B cell (primary cell): ENCODE data around the gene PPP3R1. TPM values are rescaled to one million over a fixed set of nuclear protein-coding genes. Genes with fewer than 3 reads are reported as not detected.

Experiments used
- ATAC-seq: fragments of 200-7000 bp; cut with Tn5 transposase; one replicate; pipeline ENCODE4 v1.10.0; 2021; ENCODE audit warnings: low read depth, mild to moderate bottlenecking, moderate number of reproducible peaks, moderate library complexity
- CTCF ChIA-PET: fragments of 350-600 bp; sonication (Branson Sonifier 250); formaldehyde crosslinking; loops from one replicate; lab custom pipeline; 2021; ENCODE audit warnings: antibody characterized with exemption, inconsistent platforms; lab: Charles Lee
- POLR2A ChIA-PET: fragments of 350-600 bp; sonication (Branson Sonifier 250); formaldehyde crosslinking; loops from one replicate; lab custom pipeline; 2021; ENCODE audit warnings: antibody characterized with exemption; lab: Charles Lee
- DNase-seq: peaks from one replicate; pipeline ENCODE4 v3.0.0; 2013
- H2AFZ ChIP-seq: 2 replicates; pipeline ENCODE4 v1.6.1; 2012; ENCODE audit warnings: mild to moderate bottlenecking, low read depth, low read length; ENCODE audit not compliant: insufficient read depth, poor library complexity, severe bottlenecking
- H3K27ac ChIP-seq, 2 donors: 1 replicate in 1 of 2; 2 replicates in 1 of 2; pipeline ENCODE4 v1.5.1; 2012 to 2013; ENCODE audit warnings: low read length in 2 of 2, mild to moderate bottlenecking in 2 of 2, moderate library complexity in 1 of 2
- H3K27me3 ChIP-seq, 4 experiments: fragments of 200-600 bp in 1 of 4; sonication (generic) in 1 of 4; replicated peaks in 1 of 4; 1 replicate in 2 of 4; 2 replicates in 2 of 4; pipeline versions ENCODE4 v1.6.1 to v1.7.0; 2013 to 2016; ENCODE audit warnings: low read length in 3 of 4, mild to moderate bottlenecking in 2 of 4, mixed read lengths in 1 of 4, moderate library complexity in 1 of 4; ENCODE audit not compliant: insufficient read depth in 4 of 4, control insufficient read depth in 3 of 4; ENCODE audit errors: control extremely low read depth in 1 of 4
- H3K36me3 ChIP-seq, 2 experiments: replicated peaks in 1 of 2; 1 replicate in 1 of 2; 2 replicates in 1 of 2; pipeline versions ENCODE4 v1.6.1 to v1.7.1; 2013; ENCODE audit warnings: low read length in 1 of 2; ENCODE audit not compliant: insufficient read depth in 2 of 2, control insufficient read depth in 1 of 2; ENCODE audit errors: control extremely low read depth in 1 of 2, extremely low read depth in 1 of 2
- H3K4me1 ChIP-seq, 2 donors: fragments of 200-600 bp in 1 of 2; sonication (generic) in 1 of 2; 1 replicate in 1 of 2; 2 replicates in 1 of 2; pipeline versions ENCODE4 v1.5.1 to v1.6.1; 2013 to 2017; ENCODE audit warnings: low read length in 2 of 2; ENCODE audit not compliant: control insufficient read depth in 2 of 2, insufficient read depth in 2 of 2
- H3K4me2 ChIP-seq: replicated peaks from 2 replicates; pipeline ENCODE3; 2012; ENCODE audit warnings: mild to moderate bottlenecking, low read depth, low read length; ENCODE audit not compliant: poor library complexity, severe bottlenecking
- H3K4me3 ChIP-seq, 5 experiments: fragments of 200-600 bp in 1 of 5; sonication (generic) in 1 of 5; 1 replicate in 3 of 5; 2 replicates in 2 of 5; pipeline versions ENCODE4 v1.5.1 to v1.7.0; 2011 to 2016; ENCODE audit warnings: low read length in 4 of 5, mild to moderate bottlenecking in 4 of 5, low read depth in 2 of 5, control low read depth in 1 of 5, moderate library complexity in 1 of 5; ENCODE audit not compliant: insufficient read depth in 1 of 5; ENCODE audit errors: control extremely low read depth in 1 of 5, extremely low read depth in 1 of 5
- H3K79me2 ChIP-seq: fragments of 200-600 bp; sonication (generic); one replicate; pipeline ENCODE4 v1.6.0; 2016; ENCODE audit warnings: low read length; ENCODE audit not compliant: control insufficient read depth, insufficient read depth
- H3K9ac ChIP-seq: fragments of 200-600 bp; sonication (generic); 2 replicates; pipeline ENCODE4 v1.6.1; 2017; ENCODE audit warnings: mild to moderate bottlenecking, low read length, moderate library complexity
- H3K9me3 ChIP-seq, 3 donors: one replicate each; pipeline versions ENCODE4 v1.6.1 to v1.7.1; 2013; ENCODE audit warnings: low read length in 2 of 3; ENCODE audit not compliant: control insufficient read depth in 2 of 3, insufficient read depth in 1 of 3; ENCODE audit errors: control extremely low read depth in 1 of 3
- H4K20me1 ChIP-seq: 2 replicates; pipeline ENCODE4 v1.6.0; 2012; ENCODE audit warnings: mild to moderate bottlenecking, low read length; ENCODE audit not compliant: insufficient read depth, control insufficient read depth, poor library complexity, severe bottlenecking
- H3K27ac Mint-ChIP-seq: one replicate; pipeline ENCODE4 v1.8.0; 2021; ENCODE audit warnings: mixed read lengths
- H3K27me3 Mint-ChIP-seq: one replicate; pipeline ENCODE4 v1.8.0; 2021; ENCODE audit warnings: mixed read lengths
- H3K4me1 Mint-ChIP-seq: one replicate; pipeline ENCODE4 v1.8.0; 2021; ENCODE audit warnings: mixed read lengths
- H3K4me3 Mint-ChIP-seq: one replicate; pipeline ENCODE4 v1.8.0; 2021; ENCODE audit warnings: mixed read lengths
- H3K9me3 Mint-ChIP-seq: one replicate; pipeline ENCODE4 v1.8.0; 2022; ENCODE audit warnings: mixed read lengths; ENCODE audit not compliant: insufficient read depth
- EZH2 ChIP-seq: IDR thresholded peaks from 2 replicates; pipeline ENCODE4 v1.6.1; 2012; ENCODE audit warnings: borderline replicate concordance, low read depth, mild to moderate bottlenecking, moderate library complexity, low read length; ENCODE audit not compliant: insufficient read depth, poor library complexity, severe bottlenecking
- WGBS: methylation state at CpG from one replicate; pipeline ENCODE4 v1.1.5; 2013; ENCODE audit warnings: missing lambda C conversion rate; ENCODE audit not compliant: insufficient coverage; 5-methylcytosine and 5-hydroxymethylcytosine counted together
- intact Hi-C: fragments of 100-400 bp; cut with micrococcal nuclease; formaldehyde crosslinking; loops from one replicate; pipeline ENCODE4 v1.10.0; 2022
- polyA plus RNA-seq: library from polyadenylated mRNA; depleted of rRNA; stranded (reverse); fragments of >200 nt; gene quantifications from 2 replicates; pipeline ENCODE4 v1.2.3, GENCODE V29; 2012
- total RNA-seq, 2 donors: library from RNA; stranded (reverse); fragments of 120-200 nt in 1 of 2; gene quantifications; 1 replicate in 1 of 2; 2 replicates in 1 of 2; pipeline versions ENCODE4 v1.2.3 to v1.2.4, GENCODE V29; 2013 to 2022
- TF ChIP-seq, protein P1 (sequence below): fragments of 200-600 bp; IDR thresholded peaks from one replicate; pipeline ENCODE4 v1.8.0; 2022; ENCODE audit warnings: antibody characterized with exemption, mild to moderate bottlenecking

PPP3R1 gene
- total and polyA plus RNA-seq, 2 donors (not counting 1 experiment from before 2014, with no cell fraction given) = 17.9 to 55.6 TPM

GRCh38 chr2:68284896-68285295, 32.6 kb upstream of the PPP3R1 start:
- Histone ChIP-seq H4K20me1 (no peaks in the 10 kb centered on the region), H3K4me1 (peaks cover 0 to 3% of the 10 kb centered on the region in 2 donors), H3K4me3 (no peak overlapping the region), H3K79me2 (no peaks in the 10 kb centered on the region), H3K9me3 (no peaks in the 10 kb centered on the region), H3K36me3 (no peaks in the 10 kb centered on the region), H2AFZ (no peak overlapping the region), H3K9ac (no peak overlapping the region), H3K27ac (no peak overlapping the region), H3K27me3 (no peaks in the 10 kb centered on the region), H3K4me2 (no peak overlapping the region)
- 95% methylated on average over 3 of the region's 3 CpGs for WGBS
- Mint-ChIP-seq H3K27me3 (no peaks in the 10 kb centered on the region), H3K9me3 (no peaks in the 10 kb centered on the region), H3K4me1 (peaks cover 9% of the 10 kb centered on the region), H3K27ac (no peak overlapping the region), H3K4me3 (no peak overlapping the region)
- TF ChIP-seq EZH2 = no peak
- TF ChIP-seq, protein P1, sequence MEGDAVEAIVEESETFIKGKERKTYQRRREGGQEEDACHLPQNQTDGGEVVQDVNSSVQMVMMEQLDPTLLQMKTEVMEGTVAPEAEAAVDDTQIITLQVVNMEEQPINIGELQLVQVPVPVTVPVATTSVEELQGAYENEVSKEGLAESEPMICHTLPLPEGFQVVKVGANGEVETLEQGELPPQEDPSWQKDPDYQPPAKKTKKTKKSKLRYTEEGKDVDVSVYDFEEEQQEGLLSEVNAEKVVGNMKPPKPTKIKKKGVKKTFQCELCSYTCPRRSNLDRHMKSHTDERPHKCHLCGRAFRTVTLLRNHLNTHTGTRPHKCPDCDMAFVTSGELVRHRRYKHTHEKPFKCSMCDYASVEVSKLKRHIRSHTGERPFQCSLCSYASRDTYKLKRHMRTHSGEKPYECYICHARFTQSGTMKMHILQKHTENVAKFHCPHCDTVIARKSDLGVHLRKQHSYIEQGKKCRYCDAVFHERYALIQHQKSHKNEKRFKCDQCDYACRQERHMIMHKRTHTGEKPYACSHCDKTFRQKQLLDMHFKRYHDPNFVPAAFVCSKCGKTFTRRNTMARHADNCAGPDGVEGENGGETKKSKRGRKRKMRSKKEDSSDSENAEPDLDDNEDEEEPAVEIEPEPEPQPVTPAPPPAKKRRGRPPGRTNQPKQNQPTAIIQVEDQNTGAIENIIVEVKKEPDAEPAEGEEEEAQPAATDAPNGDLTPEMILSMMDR = no peak
- POLR2A ChIA-PET = no interaction called here
- DNase-seq (no peak), ATAC-seq (no peak)
- intact Hi-C loops = loop anchor here (5.0 kb wide), 2 partner anchors 77 to 157 kb away; no protein-coding TSS in a partner anchor
- CTCF ChIA-PET = interaction anchor here (1.0 to 8.8 kb wide), 8 partner anchors 14 to 178 kb away, joined by 3 to 103 read pairs (median 7); no protein-coding TSS in a partner anchor

GRCh38 chr2:68283419-68283812, 31.1 kb upstream of the PPP3R1 start:
- DNase-seq (no peak), ATAC-seq (no peak)
- H4K20me1 ChIP-seq = no peaks in the 10 kb centered on the region
- Mint-ChIP-seq H3K4me3 (no peak overlapping the region), H3K27ac (no peak overlapping the region), H3K4me1 (peaks cover 9% of the 10 kb centered on the region), H3K9me3 (no peaks in the 10 kb centered on the region), H3K27me3 (no peaks in the 10 kb centered on the region)
- intact Hi-C loops = loop anchor here (5.0 kb wide), 1 partner anchor 159 kb away; no protein-coding TSS in a partner anchor
- no peaks in the 10 kb centered on the region for H3K9me3 ChIP-seq
- CTCF ChIA-PET = interaction anchor here (0.6 to 8.8 kb wide), 22 partner anchors 9 to 1528 kb away, joined by 3 to 103 read pairs (median 6); no protein-coding TSS in a partner anchor
- H3K27ac ChIP-seq = no peak overlapping the region
- H3K36me3 ChIP-seq = no peaks in the 10 kb centered on the region
- H3K79me2 ChIP-seq = no peaks in the 10 kb centered on the region
- 100% methylated on average over 1 of the region's 1 CpG for WGBS
- H3K27me3 ChIP-seq = no peaks in the 10 kb centered on the region
- H3K4me1 ChIP-seq = peaks cover 0 to 3% of the 10 kb centered on the region in 2 donors
- H3K4me3 ChIP-seq = no peak overlapping the region
- no peak overlapping the region for H3K4me2 ChIP-seq
- POLR2A ChIA-PET = no interaction called here
- no peak overlapping the region for H2AFZ ChIP-seq
- H3K9ac ChIP-seq = no peak overlapping the region
- no peak for TF ChIP-seq EZH2
- TF ChIP-seq, protein P1 = no peak
